ENCODE results near the gene ADAMTS10.
A peak's percentile ranks its signal among the peaks of the same experiment; 100 is the strongest.

The ADAMTS10 gene

DNA sequence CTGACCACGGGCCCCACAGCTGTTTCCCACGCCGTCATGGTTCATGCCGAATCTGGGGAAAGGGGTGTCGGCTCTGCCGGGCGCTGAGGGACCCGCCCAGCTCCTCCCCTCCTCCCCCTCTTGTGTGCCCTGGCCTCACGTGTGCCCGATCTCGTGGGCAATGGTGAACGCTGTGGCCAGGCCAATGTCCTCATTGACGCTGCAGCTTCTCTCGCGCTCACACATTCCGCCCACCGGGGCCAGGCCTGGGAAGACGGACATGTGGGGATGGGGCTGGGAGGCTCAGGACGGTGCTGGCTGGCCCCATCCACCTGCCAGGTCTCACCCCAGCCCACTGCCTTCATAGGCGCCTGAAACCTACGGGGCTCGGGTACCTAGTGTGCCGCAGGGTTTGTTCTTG, 14.3 kb downstream of the ADAMTS10 start:
- DNase-seq (ENCODE audit: insufficient read length, low spot score), result no peak
- TF ChIP-seq, protein P1, sequence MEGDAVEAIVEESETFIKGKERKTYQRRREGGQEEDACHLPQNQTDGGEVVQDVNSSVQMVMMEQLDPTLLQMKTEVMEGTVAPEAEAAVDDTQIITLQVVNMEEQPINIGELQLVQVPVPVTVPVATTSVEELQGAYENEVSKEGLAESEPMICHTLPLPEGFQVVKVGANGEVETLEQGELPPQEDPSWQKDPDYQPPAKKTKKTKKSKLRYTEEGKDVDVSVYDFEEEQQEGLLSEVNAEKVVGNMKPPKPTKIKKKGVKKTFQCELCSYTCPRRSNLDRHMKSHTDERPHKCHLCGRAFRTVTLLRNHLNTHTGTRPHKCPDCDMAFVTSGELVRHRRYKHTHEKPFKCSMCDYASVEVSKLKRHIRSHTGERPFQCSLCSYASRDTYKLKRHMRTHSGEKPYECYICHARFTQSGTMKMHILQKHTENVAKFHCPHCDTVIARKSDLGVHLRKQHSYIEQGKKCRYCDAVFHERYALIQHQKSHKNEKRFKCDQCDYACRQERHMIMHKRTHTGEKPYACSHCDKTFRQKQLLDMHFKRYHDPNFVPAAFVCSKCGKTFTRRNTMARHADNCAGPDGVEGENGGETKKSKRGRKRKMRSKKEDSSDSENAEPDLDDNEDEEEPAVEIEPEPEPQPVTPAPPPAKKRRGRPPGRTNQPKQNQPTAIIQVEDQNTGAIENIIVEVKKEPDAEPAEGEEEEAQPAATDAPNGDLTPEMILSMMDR (IDR thresholded peaks at IDR 0.05; ENCODE audit: insufficient read depth, missing control alignments), result no peak
- no peak for FAIRE-seq

DNA sequence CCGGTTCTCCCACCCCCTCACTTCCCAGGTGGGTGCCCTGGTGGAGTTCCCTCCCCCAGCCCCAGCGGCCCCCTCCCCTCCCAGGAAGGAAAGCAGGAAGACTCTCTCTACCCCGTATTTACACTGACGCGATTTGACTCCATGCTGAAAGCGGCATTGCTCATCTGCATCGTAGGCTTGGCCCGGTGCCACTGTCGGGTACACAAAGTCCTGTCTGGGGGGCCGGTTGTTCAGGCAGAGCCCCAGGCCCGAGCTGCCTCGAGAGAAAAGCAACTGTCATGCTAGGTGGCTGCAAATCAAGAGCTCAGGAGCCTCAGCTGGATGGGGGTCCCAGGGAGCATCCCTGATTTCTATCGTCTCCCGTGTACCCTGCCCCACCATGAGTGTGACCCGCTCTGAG, 14.9 kb downstream of the ADAMTS10 start:
- FAIRE-seq (no peak), DNase-seq (ENCODE audit: insufficient read length, low spot score) (no peak)
- TF ChIP-seq, protein P1 (IDR thresholded peaks at IDR 0.05; ENCODE audit: insufficient read depth, missing control alignments), result no peak

DNA sequence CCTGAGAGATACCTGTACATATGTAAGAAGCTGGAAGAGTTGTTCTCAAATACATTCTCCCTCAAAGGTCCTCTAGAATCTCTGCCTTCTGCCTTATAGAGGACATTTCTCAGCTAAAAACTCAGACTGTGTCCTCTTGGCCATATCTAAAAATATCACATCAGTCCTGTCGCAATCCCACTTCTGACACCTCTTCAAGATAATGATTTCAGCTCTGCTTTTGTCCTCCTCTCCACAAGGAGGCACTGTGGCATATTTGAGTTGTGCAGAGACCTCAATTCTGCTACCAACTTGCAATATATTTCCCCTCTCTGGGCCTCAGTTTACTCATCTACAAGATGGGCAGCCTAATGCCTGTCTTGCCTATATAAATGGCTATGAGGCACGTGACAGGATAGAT, 16.6 kb downstream of the ADAMTS10 start:
- FAIRE-seq (no peak), DNase-seq (ENCODE audit: insufficient read length, low spot score) (no peak)
- TF ChIP-seq, protein P1 (IDR thresholded peaks at IDR 0.05; ENCODE audit: insufficient read depth, missing control alignments), result no peak

DNA sequence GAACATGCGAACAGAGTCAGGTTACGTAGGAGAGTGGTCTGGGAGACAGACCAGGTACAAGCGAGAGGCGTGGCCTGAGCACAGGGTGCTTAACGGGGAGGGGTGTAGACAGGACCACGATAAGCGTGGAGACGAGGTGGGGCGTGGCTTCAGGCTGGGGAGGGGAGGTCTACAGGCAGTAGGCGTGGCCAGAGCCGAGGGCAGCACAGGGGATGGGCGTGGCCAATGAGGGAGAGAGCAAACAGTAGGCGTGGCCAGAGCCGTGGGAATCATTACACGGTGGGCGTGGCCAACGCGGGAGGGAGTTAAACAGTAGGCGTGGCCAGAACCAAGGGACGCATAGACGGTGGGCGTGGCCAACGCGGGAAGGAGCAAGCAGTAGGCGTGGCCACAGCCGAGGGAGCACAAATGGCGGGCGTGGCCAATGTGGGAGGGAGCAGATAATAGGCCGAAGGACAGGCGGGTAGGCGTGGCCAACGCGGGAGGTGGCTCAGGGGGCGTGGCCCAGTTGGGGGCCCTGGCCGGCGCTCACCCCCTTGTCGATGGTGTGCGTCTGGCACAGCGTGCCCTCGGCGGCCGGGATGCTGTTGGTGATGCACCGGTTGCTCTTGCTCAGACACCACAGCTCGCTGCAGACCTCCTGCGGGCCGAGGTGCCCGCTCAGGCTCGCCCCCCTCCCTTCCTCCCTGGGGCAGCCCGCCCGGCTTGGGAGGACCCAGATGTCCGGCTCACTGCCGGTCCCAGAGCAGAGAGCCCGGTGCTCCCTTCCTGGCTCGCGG, 18.1 kb downstream of the ADAMTS10 start:
- no peak for DNase-seq (ENCODE audit: insufficient read length, low spot score)
- TF ChIP-seq, protein P1 (IDR thresholded peaks at IDR 0.05; ENCODE audit: insufficient read depth, missing control alignments), result no peak
- FAIRE-seq, result no peak

DNA sequence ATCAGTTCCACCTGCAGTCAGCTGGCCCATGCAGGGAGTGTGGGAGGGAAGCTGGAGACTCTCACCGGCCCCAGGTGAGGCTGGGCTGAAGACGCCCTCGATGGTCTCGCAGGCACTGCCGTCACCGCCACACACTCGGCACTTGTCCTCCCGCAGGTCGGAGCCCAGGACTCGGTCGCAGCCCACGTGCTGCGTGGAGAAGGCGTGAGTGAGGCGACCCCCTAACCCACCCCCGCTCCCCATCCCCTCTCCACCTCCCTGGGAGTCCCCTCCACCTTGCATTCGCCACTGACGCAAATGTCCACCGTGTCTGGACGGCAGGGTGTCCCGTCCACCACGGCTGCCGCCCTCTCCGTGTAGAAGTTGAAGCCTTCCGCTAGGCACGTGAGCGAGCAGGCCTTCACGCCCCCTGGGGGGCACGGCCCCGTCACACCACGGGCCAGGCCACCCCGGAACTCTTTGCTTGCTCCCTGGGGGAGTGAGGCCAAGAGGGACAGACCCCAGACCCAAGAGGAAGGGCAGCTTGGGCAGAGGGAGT, 21.3 kb downstream of the ADAMTS10 start:
- DNase-seq (ENCODE audit: insufficient read length, low spot score) (no peak), FAIRE-seq (no peak)
- TF ChIP-seq, protein P1 (IDR thresholded peaks at IDR 0.05; ENCODE audit: insufficient read depth, missing control alignments), result no peak

DNA sequence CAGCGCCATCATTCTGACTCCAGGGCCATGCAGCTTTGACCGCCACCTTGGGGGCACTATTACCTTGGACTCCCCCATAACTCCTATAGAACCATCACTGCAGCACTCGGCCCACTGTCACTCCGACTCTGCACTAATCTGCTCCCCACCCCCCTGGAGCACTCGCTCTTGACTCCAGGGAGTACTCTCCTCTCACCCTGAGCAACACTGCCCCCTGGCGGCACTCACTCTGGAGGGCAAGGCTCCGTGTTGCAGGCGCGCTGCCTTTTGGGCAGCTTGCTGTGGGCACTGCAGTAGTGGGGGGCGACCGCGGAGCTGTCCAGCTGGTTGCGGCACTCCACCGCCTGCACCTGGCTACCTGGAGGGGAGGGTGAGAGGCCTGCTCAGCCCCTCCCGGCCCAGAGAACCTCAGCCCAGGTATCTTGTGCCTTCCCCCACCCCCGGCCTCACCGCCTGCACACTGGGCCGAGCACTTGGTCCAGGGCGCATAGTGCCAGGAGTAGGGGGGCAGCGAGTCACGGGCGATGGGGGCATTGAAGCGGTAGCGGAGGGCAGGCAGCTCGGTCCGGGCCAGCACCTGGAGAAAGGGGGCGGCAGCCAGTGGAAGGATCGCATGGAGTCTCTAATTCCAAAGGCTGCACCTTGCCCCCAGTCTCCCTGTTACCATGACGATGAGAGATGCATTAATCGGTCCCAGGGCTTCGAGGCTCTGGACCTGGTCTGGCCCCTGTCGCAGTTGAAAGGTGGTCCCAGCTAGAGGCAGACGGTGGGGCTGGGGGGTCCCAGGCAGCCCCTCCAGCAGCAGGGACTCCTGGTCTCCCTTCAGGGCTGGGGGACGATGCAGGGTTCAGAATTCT, 24.4 kb downstream of the ADAMTS10 start:
- FAIRE-seq, result no peak
- TF ChIP-seq, protein P1 (IDR thresholded peaks at IDR 0.05; ENCODE audit: insufficient read depth, missing control alignments), result peak; percentile 55
- DNase-seq (ENCODE audit: insufficient read length, low spot score), result peak; percentile 66

Data from D721Med (cell line).